ENCODE results near the gene EBLN1. TPM values are rescaled to one million over a fixed set of nuclear protein-coding genes. Genes with fewer than 3 reads are reported as not detected.
"Not testable (repeated sequence)": the region's sequence is repeated elsewhere in the genome, so short reads cannot be mapped to it uniquely, and the experiment has no call there.

EBLN1 gene
- total and polyA plus RNA-seq, 2 of the 8 experiments (the other 6 are each of a cell fraction or from before 2014, with no cell fraction given), result not detected

DNA sequence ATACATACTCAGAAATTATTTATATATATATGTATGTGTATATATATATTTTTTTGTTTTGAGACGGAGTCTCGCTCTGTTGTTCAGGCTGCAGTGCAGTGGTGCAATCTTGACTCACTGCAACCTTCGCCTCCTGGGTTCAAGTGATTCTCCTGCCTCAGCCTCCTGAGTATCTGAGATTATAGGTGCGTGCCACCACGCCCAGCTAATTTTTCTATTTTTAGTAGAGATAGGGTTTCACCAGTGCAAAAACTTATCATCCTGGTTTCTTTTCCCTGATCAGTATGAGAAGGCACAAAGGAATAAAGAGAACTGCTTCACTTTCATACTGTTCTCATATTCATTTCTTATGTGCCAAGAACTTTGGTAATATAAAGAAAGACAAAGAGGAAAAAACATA lies 731 bp downstream of the EBLN1 start:
- H3K4me2 ChIP-seq (ENCODE audit: insufficient read depth in 1 of 2, low read depth in 2 of 2, low read length in 2 of 2); H3K23me2 ChIP-seq (ENCODE audit: low read depth, low read length); H4K5ac ChIP-seq (ENCODE audit: insufficient read length, low read depth, low read length); POLR2A ChIA-PET (ENCODE audit: partially characterized antibody); H3K9ac ChIP-seq (replicated peaks in 1 of 4; ENCODE audit: extremely low read depth in 1 of 4, low read depth in 3 of 4, low read length in 3 of 4); H3K27me3 ChIP-seq (replicated peaks in 1 of 4; ENCODE audit: control insufficient read depth in 3 of 4, extremely low read depth in 1 of 4, insufficient read depth in 3 of 4, low read length in 3 of 4); H3K14ac ChIP-seq (ENCODE audit: insufficient read length); H3K79me2 ChIP-seq (ENCODE audit: control insufficient read depth in 1 of 2, insufficient read depth in 2 of 2, low read length in 2 of 2); H3K23ac ChIP-seq (ENCODE audit: insufficient read length); H4K8ac ChIP-seq (ENCODE audit: extremely low read depth, insufficient read depth, low read length); H2BK15ac ChIP-seq (ENCODE audit: low read length); H2BK120ac ChIP-seq (replicated peaks; ENCODE audit: low read depth, low read length); H3K4me1 ChIP-seq (replicated peaks in 1 of 4; ENCODE audit: control insufficient read depth in 3 of 4, insufficient read depth in 4 of 4, low read length in 3 of 4); H3K18ac ChIP-seq (ENCODE audit: extremely low read depth, low read length); H3K9me3 ChIP-seq (ENCODE audit: insufficient read depth in 2 of 2, low read depth in 1 of 2, low read length in 1 of 2); H3K4me3 ChIP-seq (ENCODE audit: extremely low read depth in 1 of 4, insufficient read depth in 2 of 4, low read depth in 3 of 4, low read length in 4 of 4); H3K4ac ChIP-seq (replicated peaks; ENCODE audit: insufficient read length, low read depth, low read length); H2AFZ ChIP-seq (ENCODE audit: low read length); H3K36me3 ChIP-seq (ENCODE audit: control insufficient read depth in 2 of 4, insufficient read depth in 4 of 4, low read length in 3 of 4); H4K20me1 ChIP-seq (replicated peaks in 1 of 2; ENCODE audit: control insufficient read depth in 1 of 2, insufficient read depth in 2 of 2, low read length in 2 of 2); H2AK5ac ChIP-seq (ENCODE audit: low read depth, low read length); H3K79me1 ChIP-seq (ENCODE audit: low read depth, low read length); H2BK12ac ChIP-seq (ENCODE audit: low read depth, low read length); H2BK20ac ChIP-seq (ENCODE audit: low read length); H2BK5ac ChIP-seq (ENCODE audit: low read depth, low read length); H4K91ac ChIP-seq (replicated peaks; ENCODE audit: insufficient read length, low read length); CTCF ChIA-PET (ENCODE audit: partially characterized antibody); H3K27ac ChIP-seq (ENCODE audit: low read depth, low read length); DNase-seq (ENCODE audit: low read depth in 1 of 2, low spot score in 2 of 2); FAIRE-seq; H3K56ac ChIP-seq (replicated peaks; ENCODE audit: insufficient read length, low read depth, low read length): not testable (repeated sequence)
- 100% methylated on average over 5 of the region's 5 CpGs; no CpG with 5 or more reads in 1 of the 2 experiments for WGBS, 2 experiments (ENCODE audit: extremely low coverage in 1 of 2, insufficient coverage in 1 of 2, insufficient read length in 1 of 2, insufficient replicate concordance in 2 of 2, low coverage in 1 of 2, low lambda C conversion rate in 2 of 2, missing lambda C conversion rate in 1 of 2)

Data from H1 (cell line).